HG02852 (cell line): ENCODE data around the gene SURF4.

Experiments used
- ATAC-seq: cut with Tn5 transposase; IDR thresholded peaks from one replicate; pipeline ENCODE4 v1.9.1; 2021; ENCODE audit warnings: mild to moderate bottlenecking, moderate library complexity; ENCODE audit not compliant: unreplicated experiment

The SURF4 gene

DNA sequence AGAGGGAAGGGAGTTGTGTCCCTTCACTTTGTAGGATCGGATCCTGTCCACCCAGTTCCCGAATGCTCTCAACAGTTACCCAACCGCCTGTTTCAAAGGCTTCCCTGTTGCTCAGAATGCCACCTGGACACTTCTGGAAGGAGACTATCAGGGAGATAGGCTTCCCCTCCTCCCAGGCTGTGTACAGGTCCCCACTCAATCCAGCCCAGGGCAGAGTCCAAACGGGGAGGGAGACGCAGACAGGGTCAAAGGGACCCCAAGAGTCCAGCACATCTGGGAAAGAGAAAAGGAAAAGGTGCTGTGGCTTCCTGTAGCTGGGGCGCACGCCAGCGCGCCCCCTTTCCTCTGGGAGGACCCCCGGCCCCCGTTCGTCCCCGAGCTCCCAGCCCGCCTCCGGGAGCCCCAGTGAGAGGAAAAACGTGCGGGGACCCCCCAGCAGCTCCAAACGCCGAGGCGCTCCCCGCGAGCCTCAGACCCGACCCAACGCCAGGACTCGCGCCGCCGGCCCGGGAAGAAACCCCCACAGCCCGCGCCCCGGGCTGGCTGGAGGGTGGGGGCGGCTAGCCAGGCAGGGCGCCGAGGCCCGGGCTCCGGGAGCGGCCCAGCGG lies 640 bp downstream of the SURF4 start:
- ATAC-seq, result peak; percentile 24

DNA sequence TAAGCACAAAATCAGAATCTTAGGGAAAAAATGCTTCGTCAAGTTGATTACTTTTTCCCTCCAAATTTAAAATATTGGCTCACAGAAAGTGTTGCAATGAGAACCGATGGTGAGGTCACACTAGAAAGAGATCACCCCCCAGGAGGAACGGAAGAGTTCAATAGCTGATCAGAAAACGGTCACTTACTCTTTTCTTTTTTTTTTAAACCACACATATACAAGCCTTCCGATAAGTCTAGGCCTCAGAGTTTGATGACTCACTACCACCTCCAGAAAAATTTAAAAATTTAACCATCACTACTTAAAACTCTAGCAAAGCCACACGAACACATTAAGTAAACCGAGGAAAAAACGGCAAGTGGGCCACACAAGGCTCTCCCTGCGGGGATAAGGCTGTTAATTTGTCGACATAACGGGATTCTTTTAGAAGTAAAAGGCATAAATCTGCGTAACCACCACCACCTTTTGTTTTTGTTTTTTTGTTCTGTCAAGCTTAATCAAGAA lies 1.2 kb downstream of the SURF4 start:
- no peak for ATAC-seq

DNA sequence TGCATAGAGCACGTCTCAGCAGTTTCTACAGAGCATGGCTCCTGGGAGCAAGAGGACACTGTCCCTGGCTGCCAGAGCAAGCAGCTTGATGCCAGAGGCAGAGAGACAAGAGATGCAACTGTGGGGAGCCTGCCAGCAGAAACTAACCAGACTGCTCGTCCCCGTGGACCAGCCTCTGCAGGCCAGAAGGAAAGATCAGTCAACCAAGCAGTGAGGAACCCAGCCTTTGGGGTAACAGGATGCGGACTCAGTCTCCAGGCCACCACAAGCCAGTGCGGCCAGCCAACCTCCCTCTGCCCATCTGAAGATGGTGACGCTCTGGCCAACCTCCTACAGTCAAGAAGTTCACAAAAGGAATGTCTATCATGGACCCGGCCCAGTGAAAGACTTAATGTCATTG lies 3.7 kb downstream of the SURF4 start:
- ATAC-seq, result no peak

DNA sequence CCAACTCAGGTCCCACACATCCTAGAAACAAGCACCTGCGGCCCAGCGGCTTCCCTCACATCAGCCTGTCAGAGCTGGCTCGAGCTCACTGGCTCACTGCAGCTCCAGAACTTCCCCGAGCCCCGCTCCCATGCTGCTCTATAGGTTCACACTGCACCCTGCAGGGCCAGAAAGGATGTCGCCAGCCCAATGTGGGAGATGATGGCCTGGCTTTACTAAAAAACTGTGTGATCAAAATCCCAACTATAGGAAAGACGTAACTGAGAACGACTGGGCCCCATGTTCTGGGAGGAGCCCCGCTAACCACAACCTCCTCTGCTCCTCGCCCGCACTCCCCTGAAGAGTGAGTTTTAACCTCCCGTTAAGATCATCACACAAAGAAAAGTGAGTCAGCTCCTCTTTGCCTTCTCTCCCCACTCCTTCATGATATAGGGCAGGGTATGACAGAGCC lies 4.6 kb downstream of the SURF4 start:
- no peak for ATAC-seq

DNA sequence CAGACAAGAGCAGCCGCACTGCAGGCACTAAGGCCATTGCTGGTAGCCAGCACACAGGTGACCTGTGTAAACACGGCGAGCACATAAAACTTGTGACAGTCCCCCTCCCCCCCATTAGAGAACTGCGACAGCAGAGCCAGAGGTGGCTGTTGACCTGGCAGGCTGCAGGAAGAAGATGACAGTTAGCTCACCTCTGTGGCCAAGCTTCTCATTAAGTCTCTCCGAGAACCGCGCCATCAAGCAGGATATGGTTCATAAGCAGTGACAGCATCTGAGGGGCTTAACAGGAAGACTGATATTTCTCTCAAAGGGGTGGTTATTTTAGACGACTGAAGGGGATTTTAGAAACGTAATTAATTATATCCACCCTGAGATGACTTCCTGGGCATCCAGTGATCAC lies 5.2 kb downstream of the SURF4 start:
- no peak for ATAC-seq

DNA sequence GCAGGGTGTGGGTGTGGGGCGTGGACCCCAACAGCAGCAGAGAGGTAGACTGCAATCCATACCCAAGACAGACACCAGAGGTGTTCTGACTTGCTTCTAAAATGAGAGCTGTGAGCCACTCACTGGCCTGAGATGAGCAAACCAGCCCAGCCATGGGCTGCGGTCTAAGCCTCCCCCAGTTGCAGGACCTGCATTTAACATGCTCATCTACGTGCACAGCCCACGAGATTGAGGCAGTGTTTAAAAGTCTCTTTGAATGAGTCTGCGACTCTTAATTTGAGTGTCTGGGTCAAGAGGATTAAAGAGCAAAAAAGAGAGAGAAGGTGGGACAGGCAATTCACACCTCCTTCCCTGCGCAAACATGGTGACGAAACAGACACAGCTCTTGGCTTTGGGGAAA lies 5.9 kb downstream of the SURF4 start:
- no peak for ATAC-seq

DNA sequence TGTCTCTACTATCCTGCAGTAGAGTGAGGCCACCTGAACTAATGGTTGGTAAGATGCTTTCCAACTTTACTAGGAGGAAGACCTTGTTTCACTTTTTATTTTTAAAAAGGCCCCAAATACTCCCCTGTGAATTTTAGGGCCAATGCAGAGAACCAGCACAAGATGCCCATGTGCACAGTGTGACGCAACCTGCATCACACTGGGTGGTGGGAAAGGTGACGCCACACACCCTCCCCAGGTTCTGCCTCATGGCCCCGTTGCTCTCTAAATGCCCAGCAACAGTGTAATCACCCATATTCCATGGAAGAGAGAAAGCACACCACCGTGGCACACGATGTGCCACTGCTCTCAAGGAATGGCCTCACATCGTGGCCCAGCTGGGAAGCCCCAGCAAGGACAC lies 6.4 kb downstream of the SURF4 start:
- no peak for ATAC-seq

DNA sequence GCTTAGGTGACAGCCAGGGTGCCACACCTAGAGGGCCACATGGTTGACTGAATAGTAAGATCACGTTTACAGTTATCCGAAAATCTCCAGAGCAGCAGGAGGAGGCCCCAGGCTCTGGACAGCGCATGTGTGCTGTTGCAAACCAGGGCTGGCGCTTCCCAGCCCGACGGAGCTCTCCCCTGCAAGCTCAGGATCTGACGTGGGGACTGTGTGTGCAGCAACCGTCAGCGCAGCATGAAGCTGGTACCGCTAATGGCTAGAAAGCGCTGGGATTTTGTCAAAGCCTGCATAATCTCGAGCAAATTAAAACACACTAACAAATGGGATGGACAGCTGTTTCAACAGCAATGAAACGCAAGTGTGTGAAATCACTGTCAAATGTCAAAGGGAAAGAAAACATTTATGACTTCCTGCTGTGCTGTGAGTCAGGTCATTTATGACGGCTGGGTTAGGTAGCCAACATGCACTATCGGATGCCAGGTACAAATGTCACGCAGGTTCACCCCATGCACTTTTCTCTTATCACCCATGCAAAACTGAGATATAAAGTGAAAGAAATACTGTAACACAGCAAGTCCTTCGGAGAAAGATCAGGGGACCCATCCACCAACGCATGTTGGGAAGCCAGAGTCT lies 7.5 kb downstream of the SURF4 start:
- ATAC-seq, result no peak

DNA sequence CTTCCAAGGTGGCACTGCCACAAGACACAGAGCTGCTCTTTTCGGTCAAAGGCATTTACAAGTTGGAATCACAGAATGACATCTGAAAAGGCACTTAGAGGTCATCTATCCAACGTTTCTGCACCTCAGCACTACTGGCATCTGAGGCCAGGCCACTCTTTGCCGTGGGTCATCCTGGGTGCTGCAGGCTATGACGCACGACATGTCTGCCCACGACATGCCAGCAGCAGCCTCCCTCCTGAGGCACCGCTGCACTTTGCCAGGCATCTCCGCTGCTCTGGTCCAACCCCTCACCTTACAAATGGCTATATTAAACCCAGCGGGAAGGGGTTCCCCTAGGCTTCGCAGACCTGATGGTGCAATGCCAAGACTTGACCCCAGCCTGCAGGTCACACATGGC lies 8.1 kb downstream of the SURF4 start:
- ATAC-seq, result no peak

DNA sequence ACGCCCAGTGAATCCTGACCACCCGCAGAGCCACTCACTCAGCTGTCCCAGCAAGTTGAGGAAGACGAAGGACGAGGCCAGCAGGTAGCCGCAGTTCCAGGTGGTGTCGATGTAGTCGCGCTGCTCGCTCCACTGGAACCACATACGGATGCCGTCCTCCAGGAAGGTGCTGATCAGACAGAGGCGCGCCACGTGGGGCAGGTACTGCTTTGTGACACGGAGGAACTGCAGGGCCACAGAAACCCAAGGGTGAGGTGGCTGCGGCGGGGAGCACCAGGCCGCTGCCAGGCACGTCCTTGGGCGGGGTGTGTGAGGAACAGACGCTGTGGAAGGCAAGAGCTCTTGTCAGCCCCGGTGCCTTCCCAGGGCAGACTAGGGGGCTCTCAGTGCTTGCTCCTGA lies 8.6 kb downstream of the SURF4 start:
- ATAC-seq, result no peak

DNA sequence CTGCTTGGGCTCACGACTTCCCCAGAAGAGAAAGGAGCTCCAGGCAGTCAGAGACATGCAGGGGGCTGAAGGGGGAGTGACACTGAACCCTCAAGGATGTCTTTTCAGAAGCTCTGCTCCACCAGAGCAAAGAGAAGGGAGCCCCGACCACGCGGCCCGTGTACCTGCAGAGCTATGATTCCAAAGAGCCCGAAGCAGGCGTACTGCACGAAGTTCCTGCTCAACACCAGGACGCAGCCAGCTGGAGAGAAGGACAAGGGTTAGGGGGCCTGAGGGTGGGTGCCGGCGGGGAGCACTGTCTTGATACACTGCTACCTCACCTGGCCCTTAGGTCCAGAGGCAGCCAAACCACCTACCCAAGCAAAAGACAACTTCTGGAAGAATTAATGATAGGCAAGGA lies 9.4 kb downstream of the SURF4 start:
- no peak for ATAC-seq

DNA sequence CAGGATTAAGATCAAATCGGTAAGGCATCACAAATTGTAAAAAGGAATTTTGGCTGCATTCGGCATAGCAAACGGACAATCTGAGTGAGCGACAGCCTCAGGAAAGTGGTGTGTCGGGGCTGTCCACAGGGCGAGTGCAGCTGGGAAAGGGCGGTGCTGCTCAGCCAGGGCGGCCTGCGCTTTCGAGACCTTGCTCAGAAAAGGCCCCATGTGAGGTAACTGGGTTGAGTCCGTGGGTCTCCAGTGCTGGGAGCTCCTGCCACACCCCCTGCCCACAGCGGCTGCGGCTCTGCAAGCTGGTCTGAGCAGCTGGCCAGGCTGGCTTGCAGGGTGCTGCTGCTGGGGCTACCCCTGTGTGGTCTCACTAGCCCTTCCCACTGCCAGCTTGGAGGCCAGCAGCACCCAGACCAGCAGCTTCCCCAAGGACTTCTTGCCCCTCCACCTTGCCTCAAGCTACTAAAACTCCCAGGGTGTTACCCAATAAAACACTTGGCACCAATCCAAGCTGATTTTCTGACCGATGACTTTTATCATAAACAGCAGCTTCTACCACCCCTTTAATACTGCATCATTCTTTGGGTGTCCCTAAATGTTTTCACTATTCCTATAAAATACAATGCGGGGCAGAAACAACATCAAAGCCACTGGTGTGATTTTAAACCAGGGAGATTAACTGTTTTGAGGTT lies 13.4 kb downstream of the SURF4 start:
- no peak for ATAC-seq

DNA sequence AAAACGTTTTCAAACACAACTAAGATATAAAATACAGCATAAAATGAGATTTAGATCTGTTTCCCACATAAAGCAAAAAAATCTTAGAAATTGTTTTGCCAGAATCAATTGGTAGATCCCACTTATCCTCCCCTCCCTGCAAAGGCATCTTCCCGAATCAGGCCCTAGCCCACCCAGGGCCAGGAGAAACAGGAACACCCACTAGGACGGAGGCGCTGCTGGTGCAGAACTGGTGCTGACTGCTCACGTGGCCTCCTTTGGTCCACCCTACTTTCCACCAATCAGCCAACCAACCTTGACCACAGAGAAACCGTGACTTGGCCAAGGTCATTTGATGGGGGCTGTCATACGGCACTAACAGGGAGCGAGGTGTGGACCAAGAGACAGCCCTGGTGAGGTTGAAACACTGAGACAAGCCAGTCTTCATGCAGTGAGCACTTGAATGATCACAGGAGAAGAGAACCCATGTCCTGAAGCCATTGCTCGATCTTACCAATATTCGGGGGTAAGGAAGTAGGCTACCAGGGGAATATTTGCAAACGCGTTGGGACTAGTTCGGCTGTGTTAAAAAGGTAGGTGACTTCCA lies 14.3 kb downstream of the SURF4 start:
- ATAC-seq, result no peak

DNA sequence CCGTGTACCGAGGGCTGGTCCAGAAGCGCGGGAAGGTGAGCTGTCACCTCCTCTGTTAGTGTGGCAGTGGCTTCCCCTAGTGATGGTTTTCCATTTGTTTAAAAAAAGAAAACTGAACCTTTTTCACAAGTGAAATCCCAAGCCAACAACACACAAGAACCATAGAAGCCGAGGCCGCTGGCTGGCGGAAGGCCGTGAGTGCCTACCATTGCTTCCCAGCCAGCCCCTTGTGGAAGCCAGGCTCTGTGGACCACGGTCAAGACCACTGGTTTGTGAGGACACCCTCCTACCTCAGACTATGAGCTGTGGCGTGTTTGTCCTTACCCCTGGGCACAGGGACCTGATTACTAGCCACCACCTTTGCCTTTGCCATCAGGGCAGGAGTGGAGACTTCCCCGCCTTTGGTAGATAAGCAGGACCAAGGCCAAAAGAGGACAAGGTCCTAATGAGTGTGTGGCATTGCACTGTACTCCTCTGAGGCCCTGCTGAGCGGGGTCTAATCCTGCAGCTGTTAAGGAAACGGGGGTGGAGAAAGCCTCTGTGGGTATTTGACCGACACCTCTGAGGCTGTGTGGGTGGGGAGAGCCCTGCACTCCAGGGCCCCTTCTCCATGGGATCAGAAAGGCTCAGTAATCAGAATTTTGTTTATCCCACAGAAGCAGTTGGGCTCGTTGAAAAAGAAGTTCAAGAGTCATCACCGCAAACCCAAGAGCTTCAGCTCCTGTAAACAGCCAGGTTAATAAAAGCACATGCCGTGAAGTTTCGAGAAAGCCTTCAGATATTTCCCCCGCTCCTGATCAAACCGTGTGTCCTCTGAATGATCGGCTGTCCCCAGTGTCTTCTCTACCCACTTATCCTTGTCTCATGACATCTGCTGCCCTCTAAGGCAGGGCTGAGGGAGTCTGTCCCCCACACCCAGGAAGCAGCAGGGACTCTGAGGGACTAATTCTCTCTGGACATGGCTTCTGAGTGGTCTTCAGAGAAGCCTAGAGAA lies 15.2 kb downstream of the SURF4 start:
- no peak for ATAC-seq

DNA sequence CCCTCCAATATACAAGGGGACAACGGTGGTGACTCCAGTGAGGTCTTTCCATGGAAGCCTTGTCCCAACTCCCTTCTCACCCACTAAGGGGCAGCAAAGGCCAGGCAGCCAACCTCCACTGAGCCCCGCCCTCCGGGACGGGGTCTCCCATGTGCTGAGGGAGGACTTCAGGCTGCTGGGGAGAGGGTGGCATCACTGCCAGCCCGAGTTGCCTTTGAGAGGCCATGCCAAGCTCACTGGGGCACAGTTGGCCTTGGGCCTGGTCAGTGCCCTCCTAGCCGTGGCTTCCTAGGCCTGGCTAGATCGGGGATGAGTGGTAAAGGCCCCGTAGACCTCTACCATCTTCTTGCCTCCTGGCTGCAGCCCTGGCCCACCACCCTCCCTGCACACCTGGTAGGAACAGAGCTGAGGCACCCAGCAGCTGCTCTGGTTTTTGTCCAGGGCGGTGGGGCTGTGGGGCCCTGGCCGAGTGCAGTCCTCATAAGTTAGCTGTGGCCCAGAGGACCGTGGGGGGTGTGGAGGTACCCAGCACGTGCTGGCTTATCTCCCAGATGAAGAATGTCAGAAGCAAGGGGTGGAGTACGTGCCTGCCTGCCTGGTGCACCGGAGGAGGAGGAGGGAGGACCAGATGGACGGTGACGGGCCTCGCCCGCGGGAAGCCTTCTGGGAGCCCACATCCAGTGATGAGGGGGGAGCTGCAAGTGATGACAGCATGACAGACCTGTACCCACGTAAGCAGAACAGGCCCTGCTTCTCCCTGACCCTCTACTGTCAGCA lies 16.3 kb downstream of the SURF4 start:
- no peak for ATAC-seq

DNA sequence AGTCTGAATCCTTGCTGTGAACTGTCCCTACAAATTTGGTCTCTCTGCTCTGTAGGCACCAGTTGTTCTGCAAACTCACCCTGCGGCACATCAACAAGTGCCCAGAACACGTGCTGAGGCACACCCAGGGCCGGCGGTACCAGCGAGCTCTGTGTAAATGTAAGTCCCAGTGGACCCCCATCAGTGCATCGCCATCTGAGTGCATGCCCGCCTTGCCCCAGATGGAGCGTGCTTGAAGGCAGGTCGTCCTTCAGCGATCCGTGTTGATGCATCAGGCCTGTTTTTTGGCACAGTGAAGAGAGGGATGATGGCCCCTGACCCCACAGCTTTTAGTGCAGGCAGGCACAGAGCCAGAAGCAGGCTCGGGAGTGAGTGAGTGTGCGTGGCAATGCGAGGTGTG lies 18.2 kb downstream of the SURF4 start:
- no peak for ATAC-seq

DNA sequence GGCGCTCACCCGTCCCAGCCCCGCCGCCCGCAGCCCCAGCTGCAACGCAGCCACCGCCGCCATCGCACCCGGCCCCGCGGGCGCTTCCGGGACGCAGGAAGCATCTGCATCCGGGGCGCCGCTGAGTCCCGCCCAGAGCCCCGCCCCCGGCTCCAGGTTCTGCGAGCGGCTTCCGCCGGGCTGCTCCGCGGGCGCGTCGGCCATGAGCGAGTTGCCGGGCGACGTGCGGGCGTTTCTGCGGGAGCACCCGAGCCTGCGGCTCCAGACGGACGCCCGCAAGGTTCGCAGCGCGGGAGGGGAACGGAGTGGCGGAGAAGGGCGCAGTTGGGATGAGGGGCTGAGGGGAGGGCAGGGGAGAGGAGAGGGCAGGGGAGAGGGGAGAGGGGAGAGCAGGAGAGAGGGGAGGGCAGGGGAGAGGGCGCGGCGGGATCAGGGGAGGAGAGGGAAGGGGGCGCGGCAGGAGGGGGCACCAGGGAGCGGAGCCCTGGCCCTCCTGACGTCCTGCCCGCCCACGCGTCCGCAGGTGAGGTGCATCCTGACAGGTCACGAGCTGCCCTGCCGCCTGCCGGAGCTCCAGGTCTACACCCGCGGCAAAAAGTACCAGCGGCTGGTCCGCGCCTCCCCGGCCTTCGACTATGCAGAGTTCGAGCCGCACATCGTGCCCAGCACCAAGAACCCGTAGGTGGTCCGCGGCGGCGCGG lies 19.3 kb downstream of the SURF4 start, which contains the start of the genes SURF1 and SURF2:
Gene SURF1, minus strand, starts transcription at position 97 of the 701 bp plus-strand sequence. Its CDS starts 34 bp downstream, at position 63.
Gene SURF2, plus strand, starts transcription at position 160 of the 701 bp plus-strand sequence. Its CDS starts 43 bp downstream, at position 203.
- peak; percentile 66 for ATAC-seq

DNA sequence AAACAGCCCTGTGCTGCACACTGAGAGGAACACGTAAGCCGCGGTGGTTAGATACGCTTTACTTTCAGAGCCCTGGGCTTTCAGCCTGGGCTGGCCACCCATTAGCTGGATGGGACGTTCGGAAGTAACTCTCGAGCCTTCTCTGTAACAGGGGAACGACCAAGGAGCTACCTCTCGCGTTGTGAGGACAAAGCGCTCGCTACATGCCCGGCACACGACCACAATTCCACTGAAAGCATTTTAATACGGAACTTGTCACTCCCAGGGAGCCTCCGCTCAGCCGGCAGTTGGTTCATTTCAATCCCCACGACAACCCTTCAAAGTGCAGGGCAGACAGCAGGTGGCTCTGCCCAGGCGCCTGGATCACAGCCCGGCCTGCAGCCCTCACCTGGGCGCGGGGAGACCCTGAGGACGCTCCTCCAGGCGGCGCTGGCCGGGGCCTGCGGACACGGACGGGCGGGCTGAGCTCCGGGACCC lies 19.9 kb downstream of the SURF4 start:
- ATAC-seq, result peak; percentile 24

DNA sequence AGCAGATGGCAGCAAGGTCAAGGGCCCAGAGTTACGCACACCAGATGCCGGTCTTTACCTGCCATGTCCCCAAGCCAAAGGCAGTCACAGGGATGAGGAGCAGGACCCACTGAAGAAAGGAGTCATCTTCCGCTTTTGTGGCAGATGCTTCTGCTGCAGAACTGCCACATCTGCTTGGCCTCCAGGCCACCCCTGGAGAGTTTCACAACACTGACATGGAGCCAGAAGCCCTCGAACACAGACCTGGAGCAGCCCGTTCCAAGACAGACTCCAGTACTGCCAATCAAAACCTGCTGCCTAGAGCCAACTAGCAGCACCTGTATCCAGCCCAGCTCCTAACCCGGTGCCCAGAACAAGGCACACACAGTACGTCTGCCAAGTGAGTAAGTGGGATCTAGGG lies 21.1 kb downstream of the SURF4 start:
- ATAC-seq, result no peak
